OCI-LY7 (cell line): ENCODE data around the gene ANKS1A.

ENCODE experiments used
- CTCF ChIP-seq: fragments of 200-600 bp; sonication (generic); conservative IDR thresholded peaks from 2 replicates; pipeline ENCODE4 v1.5.1; 2014; ENCODE audit warnings: mild to moderate bottlenecking, antibody characterized with exemption, low read length, moderate library complexity, mixed read lengths
- EZH2phosphoT487 ChIP-seq: fragments of 200-600 bp; sonication (generic); IDR thresholded peaks from 2 replicates; pipeline ENCODE4 v1.6.1; 2018; ENCODE audit warnings: low read depth, borderline replicate concordance, mild to moderate bottlenecking, mixed run types, antibody characterized with exemption, low read length, moderate library complexity, mixed read lengths

- TF ChIP-seq CTCF: no peak
- TF ChIP-seq EZH2phosphoT487: no peak
These were observed 168.6 kb downstream of the ANKS1A start for GRCh38 chr6:35057449-35058357.
